Fibroblast of lung (primary cell): ENCODE results near the gene CCDC85A.

ENCODE experiments used
- CTCF ChIP-seq, 2 donors: IDR thresholded peaks in 1 of 2; conservative IDR thresholded peaks in 1 of 2; 1 replicate in 1 of 2; 2 replicates in 1 of 2; pipeline ENCODE4 v1.5.1; 2011 to 2012; ENCODE audit warnings: low read length in 2 of 2, control low read depth in 1 of 2, inconsistent platforms in 1 of 2, low read depth in 1 of 2, mild to moderate bottlenecking in 1 of 2
- EZH2 ChIP-seq: IDR thresholded peaks from 2 replicates; pipeline ENCODE4 v1.5.1; 2012; ENCODE audit warnings: low read length, control low read depth, mild to moderate bottlenecking; ENCODE audit errors: missing control alignments

GRCh38 chr2:56357655-56358295 is 174.0 kb downstream of the CCDC85A start:
- TF ChIP-seq CTCF (conservative IDR thresholded peaks at IDR 0.05 in 1 of 2, IDR thresholded peaks at IDR 0.05 in 1 of 2; ENCODE audit: low read depth in 1 of 2, low read length in 2 of 2) = no peak
- no peak for TF ChIP-seq EZH2
